ENCODE measurements around the gene IMPDH1.

- TF ChIP-seq CTCF (IDR thresholded peaks at IDR 0.05; ENCODE audit: extremely low read depth in 1 of 2, insufficient read depth in 1 of 2, low read depth in 1 of 2, low read length in 2 of 2) = no peak
- TF ChIP-seq POLR2A (IDR thresholded peaks at IDR 0.05; ENCODE audit: low read depth, low read length) = no peak
- TF ChIP-seq POLR2AphosphoS5 (IDR thresholded peaks at IDR 0.05; ENCODE audit: insufficient read depth, low read depth, low read length) = no peak
- TF ChIP-seq FOS (IDR thresholded peaks at IDR 0.05; ENCODE audit: borderline replicate concordance, insufficient read depth, low read length) = no peak
- no peak for TF ChIP-seq MAX (IDR thresholded peaks at IDR 0.05; ENCODE audit: insufficient read depth, insufficient read length)
- TF ChIP-seq EZH2 (IDR thresholded peaks at IDR 0.05; ENCODE audit: borderline replicate concordance, low read depth, low read length, severe bottlenecking) = no peak
- no peak for TF ChIP-seq MYC (IDR thresholded peaks at IDR 0.05; ENCODE audit: low read depth, low read length)
- no peak for TF ChIP-seq JUN (IDR thresholded peaks at IDR 0.05; ENCODE audit: borderline replicate concordance, insufficient read depth, insufficient read length, low read depth)
- no peak for TF ChIP-seq GATA2 (IDR thresholded peaks at IDR 0.05; ENCODE audit: insufficient read depth, insufficient read length, low read depth, low read length)
These were observed 46.5 kb downstream of the IMPDH1 start for GRCh38 chr7:128363261-128363721.
